H1 (cell line): ENCODE measurements around the gene CREBBP. TPM values are rescaled to one million over a fixed set of nuclear protein-coding genes. Genes with fewer than 3 reads are reported as not detected.

Experiments
- ASH2L ChIP-seq: fragments of 200-600, 300-600 bp; sonication (generic); IDR thresholded peaks from one replicate; pipeline ENCODE4 v1.7.1; 2017; ENCODE audit warnings: low read length
- CBX5 ChIP-seq: fragments of 300-800, 300-1000 bp; sonication (generic); IDR thresholded peaks from 2 replicates; pipeline ENCODE4 v1.7.1; 2016; ENCODE audit warnings: antibody characterized with exemption, low read length, low read depth
- CTCF ChIP-seq, 3 experiments: IDR thresholded peaks; 1 replicate in 2 of 3; 2 replicates in 1 of 3; pipeline versions ENCODE4 v1.5.1 to v1.6.1; 2011; ENCODE audit warnings: low read length in 3 of 3, mild to moderate bottlenecking in 3 of 3, inconsistent platforms in 2 of 3, low read depth in 1 of 3, moderate library complexity in 1 of 3; ENCODE audit not compliant: insufficient read depth in 1 of 3; ENCODE audit errors: control extremely low read depth in 1 of 3
- KDM5A ChIP-seq: fragments of 200-600 bp; IDR thresholded peaks from 2 replicates; pipeline ENCODE4 v1.7.1; 2012; ENCODE audit warnings: mild to moderate bottlenecking, low read length, inconsistent platforms, mixed read lengths
- RNF2 ChIP-seq: fragments of 200-900, 300-1000 bp; sonication (generic); IDR thresholded peaks from 2 replicates; pipeline ENCODE4 v1.7.1; 2016; ENCODE audit warnings: borderline replicate concordance, low read depth, mild to moderate bottlenecking, antibody characterized with exemption, low read length; ENCODE audit not compliant: poor library complexity, severe bottlenecking; ENCODE audit errors: missing control alignments
- RXRA ChIP-seq: IDR thresholded peaks from 2 replicates; pipeline ENCODE4 v1.6.1; 2011; ENCODE audit warnings: low read depth, mild to moderate bottlenecking, low read length, moderate library complexity; ENCODE audit not compliant: insufficient read depth
- SAP30 ChIP-seq: fragments of 300-600 bp; sonication (generic); IDR thresholded peaks from 2 replicates; pipeline ENCODE4 v1.7.1; 2012; ENCODE audit warnings: low read length, moderate library complexity, mild to moderate bottlenecking, inconsistent platforms; ENCODE audit not compliant: insufficient read depth, insufficient replicate concordance
- SIX5 ChIP-seq: IDR thresholded peaks from 2 replicates; pipeline ENCODE4 v1.6.1; 2011; ENCODE audit warnings: mild to moderate bottlenecking, low read depth, low read length
- SP2 ChIP-seq: IDR thresholded peaks from 2 replicates; pipeline ENCODE4 v1.6.1; 2012; ENCODE audit warnings: mild to moderate bottlenecking, low read length, inconsistent platforms
- polyA plus RNA-seq, 7 experiments: library from polyadenylated mRNA; depleted of rRNA in 3 of 7; stranded (reverse) in 5 of 7; unstranded in 2 of 7; fragments of >200 nt in 5 of 7; fragments of 200-250 nt in 2 of 7; gene quantifications; 1 replicate in 5 of 7; 2 replicates in 1 of 7; 4 replicates in 1 of 7; pipeline versions ENCODE4 v1.2.1 to v1.2.3, GENCODE V29; 2011 to 2013; ENCODE audit warnings: missing spikeins in 2 of 7, mixed read lengths in 2 of 7
- total RNA-seq: library from RNA; stranded (reverse); fragmentation: NEBNext Ultra II Directional; extraction: Animal tissue kit (Norgen Biotek cat#: 25700); gene quantifications from 2 replicates; pipeline ENCODE4 v1.2.1, GENCODE V29; 2021
- TF ChIP-seq, protein P1 (sequence below): IDR thresholded peaks from 2 replicates; pipeline ENCODE4 v1.6.1; 2011; ENCODE audit warnings: low read depth, mild to moderate bottlenecking, low read length; ENCODE audit not compliant: insufficient read depth

Gene CREBBP
- total and polyA plus RNA-seq, 2 of the 8 experiments (the other 6 are each of a cell fraction or from before 2014, with no cell fraction given) = 10.0 to 60.1 TPM

DNA sequence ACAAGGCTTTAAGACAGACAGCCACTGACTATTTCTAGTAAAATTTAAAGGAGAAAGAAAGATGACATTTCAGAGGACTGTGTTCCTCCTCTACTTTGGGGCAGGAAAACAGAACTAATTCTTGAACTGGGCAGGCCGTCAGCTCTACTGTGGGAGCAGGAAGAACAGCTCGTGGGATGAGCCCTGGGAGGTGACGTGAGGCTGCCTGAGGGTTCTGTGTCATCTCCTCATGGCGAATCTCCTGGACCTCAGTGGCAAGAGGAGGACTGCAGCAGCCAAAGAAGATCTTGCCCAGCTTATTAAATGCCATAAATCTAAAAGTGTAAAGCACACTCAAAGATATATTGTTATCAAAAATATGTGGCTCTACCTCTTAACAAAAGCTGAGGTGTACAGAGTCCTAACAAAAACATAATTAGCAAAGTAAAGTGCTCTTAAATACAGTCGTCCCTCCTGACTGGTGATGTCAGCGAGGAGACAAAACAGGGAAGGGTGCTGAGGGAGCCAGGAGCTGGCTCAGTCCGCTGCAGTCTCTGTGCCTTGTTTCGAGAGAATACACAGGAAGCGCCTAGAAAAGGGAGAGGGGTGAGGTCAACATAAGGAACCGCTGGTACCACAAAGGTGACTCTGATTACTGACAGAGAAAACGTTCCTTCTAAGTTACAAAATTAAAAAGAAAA lies 58.0 kb downstream of the CREBBP start (continued):
- TF ChIP-seq CTCF (IDR thresholded peaks at IDR 0.05; ENCODE audit: control extremely low read depth in 1 of 3, insufficient read depth in 1 of 3, low read depth in 1 of 3, low read length in 3 of 3) = no peak
- TF ChIP-seq ASH2L = no peak
- TF ChIP-seq, protein P1, sequence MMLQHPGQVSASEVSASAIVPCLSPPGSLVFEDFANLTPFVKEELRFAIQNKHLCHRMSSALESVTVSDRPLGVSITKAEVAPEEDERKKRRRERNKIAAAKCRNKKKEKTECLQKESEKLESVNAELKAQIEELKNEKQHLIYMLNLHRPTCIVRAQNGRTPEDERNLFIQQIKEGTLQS = no peak
- TF ChIP-seq CBX5 = no peak
- no peak for TF ChIP-seq KDM5A
- no peak for TF ChIP-seq SIX5
- TF ChIP-seq SP2 = no peak
- no peak for TF ChIP-seq RNF2
- TF ChIP-seq SAP30 = no peak
- TF ChIP-seq RXRA = no peak
